Measurements from ENCODE around the gene VPS13D.

Gene VPS13D

DNA sequence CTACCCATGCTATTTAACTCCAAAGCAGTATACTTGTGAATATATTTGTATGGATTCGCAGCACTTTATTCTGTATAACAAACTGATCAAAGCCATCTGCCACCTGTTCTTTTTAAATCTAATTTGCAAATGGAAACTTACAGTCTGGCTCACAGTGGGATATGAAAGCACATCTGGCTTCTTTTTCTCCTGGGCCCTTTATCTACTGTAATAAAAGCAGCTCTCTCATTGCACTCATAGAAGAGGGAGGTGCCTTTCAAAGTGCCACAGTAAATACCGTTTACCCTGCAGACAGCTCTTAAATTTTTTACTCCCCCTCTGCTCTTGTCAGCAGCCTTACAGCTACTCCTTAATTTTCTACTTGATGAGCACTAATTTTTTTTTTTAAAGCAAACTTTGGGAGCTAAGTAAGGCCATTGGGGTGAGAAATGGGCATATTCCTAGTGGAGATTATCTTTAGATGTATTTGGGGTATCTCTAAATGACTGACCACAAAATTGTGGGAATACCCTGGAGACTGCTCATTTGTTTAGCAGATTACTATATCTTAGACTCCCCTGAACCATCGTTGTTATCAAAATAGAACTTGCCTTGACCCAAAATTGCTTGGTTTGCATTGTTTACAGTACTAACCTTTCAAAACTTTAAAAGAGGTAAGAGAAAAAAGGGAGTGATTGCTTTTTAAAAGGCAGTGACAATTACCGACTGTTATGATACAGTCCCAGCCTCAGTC, 110.1 kb downstream of the VPS13D start:
- DNase-seq (ENCODE audit: low read depth), result no peak

DNA sequence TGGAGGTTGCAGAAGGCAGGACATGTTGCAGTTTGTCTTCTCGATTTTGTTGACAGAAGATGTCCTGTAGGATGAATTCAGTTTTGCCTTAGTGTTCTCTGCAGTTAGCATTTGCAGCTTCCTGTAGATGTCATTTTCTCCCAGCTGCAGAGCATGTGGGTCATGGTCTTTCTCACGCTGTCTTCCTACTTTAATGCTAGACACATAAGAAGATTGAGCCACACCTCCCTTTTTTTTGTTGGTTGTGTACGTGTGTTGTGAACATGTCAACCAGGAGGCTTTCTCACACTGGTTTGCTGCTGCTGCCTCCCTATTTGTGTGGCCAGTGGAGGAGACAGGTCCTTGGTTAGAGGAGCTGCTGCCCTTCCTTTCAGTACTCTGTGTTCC, 110.7 kb downstream of the VPS13D start:
- DNase-seq (ENCODE audit: low read depth), result no peak

DNA sequence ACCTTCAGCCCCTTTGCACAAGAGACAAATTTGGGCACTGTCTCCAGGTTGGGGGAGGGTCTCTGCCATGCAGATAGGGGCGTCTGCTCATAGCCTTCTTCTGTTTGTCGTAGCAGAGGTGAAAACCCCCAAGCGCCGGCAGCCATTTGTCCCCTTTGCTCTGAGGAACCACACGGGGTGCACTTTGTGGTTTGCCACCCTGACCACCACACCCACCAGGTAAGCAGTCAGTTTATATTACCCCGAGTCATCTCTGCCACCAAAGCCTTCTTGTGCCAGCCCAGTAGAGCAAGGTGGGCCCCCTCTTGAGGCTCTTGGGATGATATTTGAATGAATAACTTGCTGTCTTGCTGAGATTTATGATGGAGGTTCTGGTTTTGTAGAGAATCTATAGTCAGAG, 111.8 kb downstream of the VPS13D start:
- DNase-seq (ENCODE audit: low read depth), result no peak

DNA sequence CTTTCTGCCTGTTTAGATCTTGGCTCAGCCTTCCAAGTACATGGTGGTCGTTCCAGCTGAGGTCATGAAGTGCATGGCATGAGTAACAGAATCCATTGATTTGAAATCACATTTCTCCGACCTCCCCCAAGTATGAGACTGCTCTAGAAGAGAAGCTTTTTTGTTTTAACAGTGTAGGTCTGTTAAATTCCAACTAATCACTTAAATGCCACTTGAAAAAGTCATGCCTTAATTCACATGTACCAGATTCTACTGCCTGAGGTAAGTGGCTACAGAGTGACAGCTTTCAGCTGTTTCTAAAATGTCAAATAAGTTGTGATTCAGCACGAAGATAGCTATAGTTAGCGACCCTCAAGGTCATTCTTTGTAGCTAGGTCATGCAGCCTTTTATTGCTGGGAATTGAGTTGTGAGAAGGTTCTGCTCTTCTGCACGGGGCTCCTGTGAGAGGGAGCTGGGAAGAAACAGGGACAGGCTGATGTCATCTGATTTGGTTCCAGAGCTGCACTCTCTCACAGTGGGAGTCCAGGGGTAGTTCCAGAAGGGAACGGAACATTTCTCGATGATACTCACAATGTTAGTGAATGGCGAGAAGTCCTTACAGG, 112.7 kb downstream of the VPS13D start:
- DNase-seq (ENCODE audit: low read depth), result no peak

DNA sequence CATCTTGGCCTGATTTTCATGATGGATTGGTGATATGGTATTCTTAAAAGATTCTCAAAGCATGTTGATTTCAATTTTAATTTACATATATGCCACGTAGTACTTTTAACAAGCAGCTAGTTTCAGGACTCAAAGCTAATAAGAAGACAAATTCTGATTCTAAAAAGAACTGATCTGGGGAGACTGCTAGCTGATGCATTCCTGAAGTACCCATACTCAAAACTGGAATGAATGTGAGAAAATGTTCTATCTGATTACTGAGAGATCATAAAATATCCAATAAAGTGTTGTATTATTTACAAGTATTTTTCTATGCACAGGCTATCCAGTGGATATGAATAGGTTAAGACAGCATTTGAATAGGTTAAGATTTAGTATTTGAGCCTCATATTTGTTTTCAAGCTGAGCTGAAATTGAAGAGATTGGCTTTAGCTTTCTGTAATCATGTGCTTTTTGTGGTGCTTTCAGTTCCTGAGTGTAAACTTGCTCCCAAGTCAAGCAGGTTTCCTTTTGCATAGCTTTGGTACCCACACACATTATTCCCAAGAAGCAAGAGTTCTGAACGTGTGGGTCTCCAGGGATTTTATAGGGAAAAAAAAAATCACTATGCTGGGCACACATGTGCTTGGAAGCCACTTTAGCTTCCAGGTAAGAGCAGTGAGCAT, 114.1 kb downstream of the VPS13D start:
- no peak for DNase-seq (ENCODE audit: low read depth)

DNA sequence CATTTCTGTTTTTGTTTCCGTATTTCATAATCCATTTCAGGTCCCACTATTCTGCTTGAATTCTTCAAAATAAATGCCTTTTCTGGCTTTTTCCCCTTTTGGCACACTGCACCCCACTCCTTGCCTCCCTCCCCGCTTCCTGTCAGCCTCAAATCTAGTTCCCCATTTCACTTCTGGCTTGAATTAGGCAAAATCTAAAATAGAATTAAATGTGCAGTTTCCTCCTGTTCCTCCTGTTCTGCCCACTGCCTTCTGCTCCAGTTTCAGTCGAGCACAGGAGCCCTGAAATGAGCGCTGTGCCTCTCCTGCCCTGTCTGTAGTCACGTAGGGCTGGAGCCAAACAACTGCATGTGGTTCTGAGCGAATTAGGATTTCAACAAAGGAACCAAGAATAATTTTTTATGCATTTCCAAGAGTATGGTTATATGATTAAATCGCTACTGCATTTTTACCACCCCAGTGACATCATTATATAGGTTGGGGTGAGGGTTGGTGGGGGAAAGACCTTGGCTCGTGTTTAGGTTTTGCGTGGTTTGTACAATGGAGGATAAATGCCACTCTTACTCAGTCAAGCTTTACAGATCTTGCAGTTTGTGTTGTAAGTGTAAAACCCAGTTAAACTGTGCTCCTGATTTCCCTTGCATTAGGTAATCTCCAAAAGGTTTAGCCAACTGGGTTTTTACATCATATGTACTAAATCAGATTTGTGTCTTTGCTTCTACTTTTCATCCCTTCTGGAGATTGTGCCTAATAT, 114.9 kb downstream of the VPS13D start:
- no peak for DNase-seq (ENCODE audit: low read depth)

DNA sequence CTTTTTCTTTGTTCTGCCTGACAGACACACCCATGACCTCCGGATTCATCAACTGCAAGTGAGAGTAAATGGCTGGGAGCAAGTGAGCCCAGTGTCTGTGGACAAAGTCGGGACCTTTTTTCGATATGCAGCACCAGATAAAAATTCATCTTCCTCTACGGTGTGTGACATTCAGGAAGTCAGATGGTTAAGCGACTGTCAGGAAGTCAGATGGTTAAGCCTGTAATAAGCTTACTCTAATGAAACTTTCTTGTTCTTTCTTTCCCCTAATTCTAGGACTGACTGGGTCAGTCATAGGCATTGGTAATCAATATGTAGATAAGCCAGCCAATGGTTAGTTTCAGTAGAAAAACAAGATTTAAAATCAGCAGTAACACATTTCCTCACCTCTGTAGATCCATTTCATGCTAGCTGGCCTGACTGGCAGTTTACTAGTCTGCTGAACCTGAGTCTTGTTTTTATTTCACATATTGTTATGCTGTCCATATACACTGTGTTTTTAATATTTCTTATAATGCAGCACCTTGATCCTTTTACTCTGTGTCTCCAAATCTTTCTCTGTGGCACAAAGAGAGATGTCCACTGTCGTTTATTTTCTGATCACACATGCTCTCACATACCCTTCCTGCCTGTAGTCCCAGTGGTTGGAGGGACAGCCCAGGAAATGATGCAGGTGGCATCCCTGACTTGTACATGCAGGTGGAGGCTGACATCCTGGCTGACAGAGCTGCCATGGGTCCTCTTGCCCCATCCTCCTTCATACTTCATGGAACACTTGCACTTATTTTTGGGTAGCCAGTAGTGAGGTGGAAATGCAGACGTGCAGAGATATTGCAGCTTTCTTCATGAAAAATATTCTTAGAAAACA, 115.8 kb downstream of the VPS13D start:
- DNase-seq (ENCODE audit: low read depth), result no peak

DNA sequence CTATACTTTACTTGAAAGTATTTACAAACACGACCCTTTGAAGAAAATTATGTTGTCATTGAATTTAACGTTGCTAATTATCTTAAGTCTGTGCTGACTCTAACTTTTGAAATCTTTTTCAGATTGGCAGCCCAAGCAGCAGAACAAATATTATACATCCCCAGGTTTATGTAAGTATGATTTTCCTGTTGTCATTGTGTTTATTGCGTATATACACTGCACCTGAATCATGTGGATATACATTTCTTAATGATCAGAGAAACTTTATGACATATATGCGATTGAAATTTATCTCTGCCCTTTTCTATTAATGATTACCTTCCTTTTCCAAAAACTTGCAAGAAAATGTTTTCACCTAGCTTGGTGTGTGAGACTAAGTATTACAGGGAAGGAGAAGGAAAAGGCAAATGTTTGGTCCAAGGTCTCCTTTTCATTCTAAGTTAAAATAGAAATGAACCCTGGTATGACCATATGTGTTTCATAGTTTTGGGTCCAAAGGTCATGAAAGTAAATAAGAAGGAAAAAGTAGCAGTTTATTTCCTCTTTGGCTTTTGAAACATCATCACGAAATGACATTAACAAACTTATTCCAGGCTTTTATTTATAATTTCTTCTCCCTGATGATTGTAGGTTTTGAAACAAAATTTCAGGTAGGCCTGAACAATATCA, 116.8 kb downstream of the VPS13D start:
- no peak for DNase-seq (ENCODE audit: low read depth)

DNA sequence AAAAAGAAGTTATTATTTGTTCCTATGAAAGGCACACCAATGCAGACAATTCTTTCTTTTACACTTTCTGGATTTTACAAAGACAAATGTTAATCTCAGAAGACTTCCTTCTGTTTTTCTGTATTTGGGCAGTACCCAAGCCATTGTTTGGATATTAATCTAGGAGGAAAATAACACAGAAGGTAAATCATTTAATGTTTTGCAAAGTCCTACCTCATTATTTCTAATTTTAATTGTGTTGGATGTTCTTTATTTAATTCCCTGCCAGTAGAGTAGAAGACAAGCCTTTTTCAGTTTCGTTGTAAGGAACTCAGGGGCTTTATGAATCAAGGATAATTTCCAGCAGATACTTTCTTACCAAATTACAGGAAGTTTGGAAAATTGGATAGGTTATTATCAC, 118.3 kb downstream of the VPS13D start:
- DNase-seq (ENCODE audit: low read depth), result no peak

DNA sequence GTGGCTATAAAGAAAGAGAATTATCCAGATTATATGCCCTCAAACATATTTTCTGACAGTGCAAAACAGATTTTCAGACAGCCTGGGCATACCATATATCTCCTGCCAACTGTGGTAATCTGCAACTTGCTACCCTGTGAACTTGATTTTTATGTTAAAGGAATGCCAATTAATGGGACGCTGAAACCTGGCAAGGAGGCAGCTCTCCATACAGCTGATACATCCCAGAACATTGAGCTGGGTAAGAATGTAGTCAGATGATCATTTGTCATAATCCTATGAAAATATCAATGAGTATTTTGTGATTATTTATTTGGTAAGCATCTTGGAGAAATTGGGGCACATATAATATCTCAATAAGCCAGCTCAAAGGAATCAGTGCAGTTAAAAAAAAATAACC, 124.2 kb downstream of the VPS13D start:
- DNase-seq (ENCODE audit: low read depth), result no peak

DNA sequence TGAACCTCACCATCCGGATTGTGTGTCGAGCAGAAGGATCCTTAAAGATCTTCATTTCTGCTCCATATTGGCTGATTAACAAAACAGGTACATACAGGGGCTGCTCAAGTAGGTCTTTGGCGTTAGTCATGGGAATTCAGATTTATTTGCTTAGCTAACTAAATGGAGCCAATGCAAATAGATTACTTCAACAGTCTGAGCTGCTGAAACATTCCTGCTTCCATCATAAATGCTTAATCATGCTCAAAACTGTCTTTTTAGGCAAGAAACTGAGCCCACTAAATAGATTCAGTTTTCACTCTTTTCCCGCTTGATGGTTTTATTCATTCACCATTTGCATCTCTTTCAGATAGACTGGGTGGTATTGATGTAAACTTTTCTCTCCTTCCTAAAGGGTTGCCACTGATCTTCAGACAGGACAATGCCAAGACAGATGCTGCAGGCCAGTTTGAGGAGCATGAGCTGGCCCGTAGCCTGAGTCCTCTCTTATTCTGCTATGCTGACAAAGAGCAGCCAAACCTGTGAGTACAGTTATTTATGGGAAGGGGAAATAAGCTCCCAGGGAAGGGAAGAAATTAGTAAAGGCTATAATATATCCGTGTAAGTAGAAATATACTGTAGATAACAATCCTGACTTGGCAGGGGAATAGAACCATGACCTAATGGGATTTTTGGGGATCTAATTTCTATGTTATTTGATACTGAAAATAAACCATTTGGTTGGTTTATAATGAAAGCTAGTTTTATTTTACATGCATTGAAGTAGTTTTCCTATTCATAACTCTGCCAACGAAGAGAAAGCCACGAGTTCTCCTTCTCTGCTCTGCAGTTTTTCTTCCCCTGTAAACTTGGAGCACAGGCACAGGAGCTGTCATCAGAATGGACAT, 126.4 kb downstream of the VPS13D start:
- no peak for DNase-seq (ENCODE audit: low read depth)

DNA sequence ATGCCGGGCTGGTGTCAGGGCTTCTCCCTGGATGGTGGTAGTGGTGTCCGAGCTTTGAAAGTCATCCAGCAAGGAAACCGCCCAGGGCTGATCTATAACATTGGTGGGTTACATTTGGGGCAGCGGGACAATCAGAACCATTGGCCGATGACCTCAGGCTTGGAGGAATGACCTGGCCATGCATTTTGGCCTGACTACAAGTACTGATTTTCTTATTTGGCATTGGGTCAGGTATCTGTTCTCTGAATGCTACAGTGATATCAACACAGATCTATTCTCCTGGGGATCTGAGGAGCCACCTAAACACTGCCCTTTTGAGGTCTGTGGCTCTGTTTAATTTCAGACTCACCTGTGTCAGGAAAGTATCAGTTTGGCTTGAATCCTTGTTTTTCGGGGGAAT, 128.7 kb downstream of the VPS13D start:
- no peak for DNase-seq (ENCODE audit: low read depth)

DNA sequence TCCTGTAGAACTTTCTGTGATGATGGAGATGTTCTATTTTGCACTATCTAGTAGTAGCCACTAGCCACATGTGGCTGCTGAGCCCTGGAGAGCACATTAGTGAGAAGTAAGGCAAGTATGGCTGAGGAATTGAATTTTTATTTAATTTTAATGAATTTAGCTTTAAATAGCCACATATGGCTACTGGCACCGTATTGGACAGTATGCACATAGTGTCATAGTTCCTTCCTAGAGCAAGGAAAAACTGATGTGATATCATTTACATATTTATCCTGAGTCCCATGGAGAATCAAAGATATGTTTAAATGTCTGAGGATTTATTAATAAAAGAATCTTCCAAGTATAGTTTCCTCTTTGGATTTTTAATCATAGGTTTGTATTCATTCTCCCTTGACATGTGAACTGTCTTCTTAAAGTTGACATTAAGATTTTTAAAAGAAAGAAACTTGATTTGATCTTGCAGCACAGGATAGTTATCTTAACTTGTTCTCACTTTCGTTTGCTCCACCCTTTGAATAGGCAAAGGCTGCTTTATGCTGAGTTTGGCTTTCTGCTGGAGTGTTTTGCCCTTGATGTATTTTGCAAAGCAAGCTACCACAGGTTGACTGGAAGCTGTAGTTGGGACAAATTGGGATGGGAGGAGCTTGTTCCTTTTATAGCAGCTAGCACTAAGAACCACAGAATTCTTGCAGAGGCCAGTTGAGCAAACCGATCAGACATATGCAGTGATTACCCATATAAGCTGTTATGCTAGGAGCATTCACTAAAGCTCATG, 129.7 kb downstream of the VPS13D start:
- DNase-seq (ENCODE audit: low read depth), result no peak

DNA sequence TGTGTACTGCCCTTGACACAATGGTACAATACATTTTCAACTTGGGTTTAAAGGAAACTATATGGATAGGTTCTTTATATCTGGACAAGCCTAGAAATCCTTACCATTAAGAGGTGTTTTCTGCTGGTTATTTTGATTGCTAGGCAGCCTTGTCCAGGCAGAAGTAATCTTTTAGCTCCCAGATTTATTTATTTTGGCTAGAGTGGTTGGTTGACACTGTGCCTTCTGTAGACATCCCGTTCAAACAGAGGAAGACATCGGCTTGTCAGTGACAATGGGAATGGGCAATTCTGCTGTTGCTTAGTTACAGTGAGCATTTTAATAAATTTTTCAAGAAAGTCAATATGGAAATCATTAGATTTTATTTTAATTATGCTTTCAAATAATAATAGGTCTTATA, 138.8 kb downstream of the VPS13D start:
- DNase-seq (ENCODE audit: low read depth), result no peak

DNA sequence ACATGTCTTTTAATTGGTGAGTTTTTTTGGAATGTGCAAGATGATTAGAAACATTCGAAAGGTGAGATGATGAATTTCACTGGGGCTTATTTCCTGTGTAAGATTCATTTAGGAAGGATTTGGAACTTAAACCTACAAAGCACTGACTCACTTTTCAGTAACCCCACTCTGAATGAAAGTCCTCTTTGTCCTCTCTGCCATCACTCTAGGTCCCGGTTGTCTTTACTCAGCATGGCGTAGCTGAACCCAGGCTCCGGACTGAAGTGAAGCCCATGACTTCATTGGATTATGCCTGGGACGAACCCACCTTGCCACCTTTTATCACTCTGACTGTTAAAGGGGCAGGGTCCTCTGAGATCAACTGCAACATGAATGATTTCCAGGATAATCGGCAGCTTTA, 139.4 kb downstream of the VPS13D start:
- DNase-seq (ENCODE audit: low read depth), result no peak

DNA sequence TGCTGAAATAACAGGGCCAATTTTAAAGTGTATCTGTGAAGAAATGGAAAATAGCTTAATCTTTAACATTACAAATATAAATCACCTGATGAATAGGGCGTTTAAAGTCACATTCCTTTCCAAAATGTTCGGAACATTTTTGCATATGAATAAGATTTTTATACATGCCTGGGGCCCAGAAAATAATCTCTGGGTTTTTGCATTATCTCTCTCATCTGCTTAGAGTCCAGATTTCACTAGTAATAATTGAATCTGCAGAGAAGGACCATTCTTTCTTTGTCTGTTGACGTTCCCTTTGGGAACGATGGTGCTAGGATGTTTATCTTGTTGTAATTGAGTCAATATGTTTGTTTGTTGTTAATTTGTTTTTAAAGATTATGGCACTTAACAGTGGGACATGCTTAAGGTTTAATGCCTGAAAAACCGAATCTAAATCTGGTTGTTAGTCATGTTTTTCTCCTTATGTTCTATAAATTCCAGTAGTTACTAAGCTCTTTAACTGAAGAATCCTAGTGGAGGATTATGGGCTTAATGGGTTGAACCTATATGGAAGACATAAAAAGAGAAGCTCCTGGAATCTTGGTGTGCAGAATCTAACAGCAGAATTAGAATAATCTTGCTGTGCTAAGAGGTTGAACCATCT, 140.6 kb downstream of the VPS13D start:
- no peak for DNase-seq (ENCODE audit: low read depth)

DNA sequence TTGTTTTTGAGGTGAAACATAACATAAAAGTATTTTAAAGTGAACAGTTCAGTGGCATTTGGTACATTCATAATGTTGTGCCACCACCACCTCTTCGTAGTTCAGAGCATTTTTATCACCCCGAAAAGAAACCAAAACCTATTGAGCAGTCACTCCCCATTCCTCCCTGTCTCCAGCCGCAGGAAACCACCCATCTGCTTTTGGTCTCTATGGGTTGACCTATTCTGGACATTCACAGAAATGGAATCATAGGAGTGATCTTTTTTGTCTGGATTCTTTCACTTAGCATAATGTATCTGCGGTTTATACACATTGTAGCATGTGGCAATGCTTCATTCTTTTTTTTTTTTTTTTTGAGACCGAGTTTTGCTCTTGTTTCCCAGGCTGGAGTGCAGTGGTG, 141.2 kb downstream of the VPS13D start:
- DNase-seq (ENCODE audit: low read depth), result no peak

DNA sequence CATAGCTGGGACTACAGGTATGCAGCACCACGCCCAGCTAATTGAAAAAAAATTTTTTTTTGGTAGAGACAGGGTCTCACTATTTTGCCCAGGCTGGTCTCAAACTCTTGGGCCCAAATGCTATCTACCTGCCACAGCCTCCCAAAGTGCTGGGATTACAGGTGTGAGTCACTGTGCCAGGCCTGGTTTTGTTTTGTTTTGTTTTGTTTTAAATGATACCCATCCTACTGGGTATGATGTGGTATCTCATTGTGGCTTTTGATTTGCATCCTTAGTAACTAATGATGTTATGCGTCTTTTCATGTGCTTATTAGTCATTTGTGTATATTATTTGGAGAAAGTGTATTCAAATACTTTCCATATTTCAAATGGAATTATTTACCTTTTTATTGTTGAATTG, 142.3 kb downstream of the VPS13D start:
- DNase-seq (ENCODE audit: low read depth), result no peak

DNA sequence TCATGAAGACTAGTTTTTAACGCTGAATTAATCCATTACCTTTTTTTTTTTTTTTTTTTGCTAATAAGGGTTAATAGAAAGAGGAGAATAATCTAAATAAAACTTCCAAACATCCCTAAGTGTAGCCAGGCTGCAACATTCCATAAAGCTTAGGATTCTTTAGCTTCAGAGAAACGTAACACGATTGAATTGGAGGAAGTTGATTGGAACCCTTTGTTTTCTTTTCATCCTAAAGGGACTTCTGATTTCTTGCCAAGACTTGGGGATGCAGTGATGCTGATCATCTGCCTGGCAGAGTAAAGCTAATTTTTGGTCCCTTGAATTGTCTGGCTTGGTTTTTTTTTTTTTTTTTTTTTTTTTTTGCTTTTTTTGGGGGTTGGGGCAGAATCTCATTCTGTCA, 142.9 kb downstream of the VPS13D start:
- DNase-seq (ENCODE audit: low read depth), result no peak

All from activated T-cell treated with anti-CD3 and anti-CD28 coated beads for 48 hours (primary cell).